Measurements from ENCODE around the gene PCDH9. TPM values are rescaled to one million over a fixed set of nuclear protein-coding genes. Genes with fewer than 3 reads are reported as not detected.
"Not testable (repeated sequence)": the region's sequence is repeated elsewhere in the genome, so short reads cannot be mapped to it uniquely, and the experiment has no call there.

Gene PCDH9
- total and polyA plus RNA-seq, 7 donors = under 0.01 to 15.7 (median 8.7) TPM; not detected in 1

GRCh38 chr13:66264971-66265370 lies 965.2 kb downstream of the PCDH9 start:
- DNase-seq = no peak
- Histone ChIP-seq H3K36me3 (no peaks in the 10 kb centered on the region), H3K4me3 (no peak overlapping the region), H3K9me3 (no peaks in the 10 kb centered on the region), H3K27me3 (no peaks in the 10 kb centered on the region), H3K27ac (no peak overlapping the region), H3K4me1 (peaks cover 0 to 7% (median 6%) of the 10 kb centered on the region in 4 donors)
- 77 to 82% methylated on average over 5 of the region's 5 CpGs for WGBS, 2 donors
- intact Hi-C loops (cut with DNase I) = no loop called here
- TF ChIP-seq POLR2A (IDR thresholded peaks at IDR 0.05) (no peak), POLR2AphosphoS5 (IDR thresholded peaks at IDR 0.05) (no peak), EP300 (IDR thresholded peaks at IDR 0.05) (no peak)
- TF ChIP-seq, protein P1, sequence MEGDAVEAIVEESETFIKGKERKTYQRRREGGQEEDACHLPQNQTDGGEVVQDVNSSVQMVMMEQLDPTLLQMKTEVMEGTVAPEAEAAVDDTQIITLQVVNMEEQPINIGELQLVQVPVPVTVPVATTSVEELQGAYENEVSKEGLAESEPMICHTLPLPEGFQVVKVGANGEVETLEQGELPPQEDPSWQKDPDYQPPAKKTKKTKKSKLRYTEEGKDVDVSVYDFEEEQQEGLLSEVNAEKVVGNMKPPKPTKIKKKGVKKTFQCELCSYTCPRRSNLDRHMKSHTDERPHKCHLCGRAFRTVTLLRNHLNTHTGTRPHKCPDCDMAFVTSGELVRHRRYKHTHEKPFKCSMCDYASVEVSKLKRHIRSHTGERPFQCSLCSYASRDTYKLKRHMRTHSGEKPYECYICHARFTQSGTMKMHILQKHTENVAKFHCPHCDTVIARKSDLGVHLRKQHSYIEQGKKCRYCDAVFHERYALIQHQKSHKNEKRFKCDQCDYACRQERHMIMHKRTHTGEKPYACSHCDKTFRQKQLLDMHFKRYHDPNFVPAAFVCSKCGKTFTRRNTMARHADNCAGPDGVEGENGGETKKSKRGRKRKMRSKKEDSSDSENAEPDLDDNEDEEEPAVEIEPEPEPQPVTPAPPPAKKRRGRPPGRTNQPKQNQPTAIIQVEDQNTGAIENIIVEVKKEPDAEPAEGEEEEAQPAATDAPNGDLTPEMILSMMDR (IDR thresholded peaks at IDR 0.05) = no peak

DNA sequence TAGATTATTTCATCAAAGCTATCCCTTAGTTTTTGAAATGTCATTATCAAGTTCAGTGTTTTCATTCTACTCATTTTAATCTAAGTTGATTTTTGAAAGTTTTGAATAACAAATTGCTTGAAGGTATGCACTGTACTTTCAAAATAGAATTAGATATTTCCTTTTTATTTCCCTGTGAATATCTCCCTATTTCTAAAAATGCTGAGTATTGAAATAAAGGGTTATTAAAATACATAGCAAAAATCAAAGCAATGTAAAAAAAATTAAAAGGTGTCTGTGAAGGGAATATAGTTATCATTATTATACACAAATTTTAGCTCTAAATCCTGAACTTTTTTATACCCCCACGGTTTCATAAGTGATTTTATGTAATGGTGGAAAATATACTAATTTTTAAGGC lies 967.8 kb downstream of the PCDH9 start:
- Histone ChIP-seq H3K36me3 (no peaks in the 10 kb centered on the region), H3K4me1 (peaks cover 0 to 7% (median 6%) of the 10 kb centered on the region in 4 donors), H3K27ac (no peak overlapping the region), H3K27me3 (no peaks in the 10 kb centered on the region), H3K4me3 (no peak overlapping the region), H3K9me3 (no peaks in the 10 kb centered on the region)
- 68 to 85% methylated on average over 1 of the region's 1 CpG for WGBS, 2 donors
- TF ChIP-seq POLR2AphosphoS5 (IDR thresholded peaks at IDR 0.05) (no peak), POLR2A (IDR thresholded peaks at IDR 0.05) (no peak), EP300 (IDR thresholded peaks at IDR 0.05) (no peak)
- TF ChIP-seq, protein P1 (IDR thresholded peaks at IDR 0.05) = no peak
- DNase-seq = no peak
- intact Hi-C loops (cut with DNase I) = no loop called here

DNA sequence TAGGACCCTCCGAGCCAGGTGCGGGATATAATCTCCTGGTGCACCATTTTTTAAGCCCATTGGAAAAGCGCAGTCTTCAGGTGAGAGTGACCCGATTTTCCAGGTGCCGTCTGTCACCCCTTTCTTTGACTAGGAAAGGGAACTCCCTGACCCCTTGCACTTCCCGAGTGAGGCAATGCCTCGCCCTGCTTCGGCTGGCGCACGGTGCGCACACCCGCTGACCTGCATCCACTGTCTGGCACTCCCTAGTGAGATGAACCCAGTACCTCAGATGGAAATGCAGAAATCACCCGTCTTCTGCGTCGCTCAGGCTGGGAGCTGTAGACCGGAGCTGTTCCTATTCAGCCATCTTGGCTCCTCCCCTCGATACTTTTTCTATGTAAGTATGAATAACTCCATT lies 970.7 kb downstream of the PCDH9 start:
- intact Hi-C loops (cut with DNase I); H3K36me3 ChIP-seq: not testable (repeated sequence)
- WGBS, 2 donors = 95 to 97% methylated on average over 17 of the region's 17 CpGs

More for the DNA sequence above, 970.7 kb downstream of the PCDH9 start:
- H3K27ac ChIP-seq, H3K4me1 ChIP-seq, DNase-seq, H3K4me3 ChIP-seq, H3K9me3 ChIP-seq, H3K27me3 ChIP-seq: not testable (repeated sequence)

Small RNAs within 50 kb of the gene (small RNA-seq; reads per million reads assigned to genes)
- gene RNU7-87P = 0 reads per million in 3 donors
